ENCODE results near the gene CCDC195. TPM values are rescaled to one million over a fixed set of nuclear protein-coding genes. Genes with fewer than 3 reads are reported as not detected.

CCDC195 gene
- total RNA-seq, 4 donors from 2014 or later: not detected

DNA sequence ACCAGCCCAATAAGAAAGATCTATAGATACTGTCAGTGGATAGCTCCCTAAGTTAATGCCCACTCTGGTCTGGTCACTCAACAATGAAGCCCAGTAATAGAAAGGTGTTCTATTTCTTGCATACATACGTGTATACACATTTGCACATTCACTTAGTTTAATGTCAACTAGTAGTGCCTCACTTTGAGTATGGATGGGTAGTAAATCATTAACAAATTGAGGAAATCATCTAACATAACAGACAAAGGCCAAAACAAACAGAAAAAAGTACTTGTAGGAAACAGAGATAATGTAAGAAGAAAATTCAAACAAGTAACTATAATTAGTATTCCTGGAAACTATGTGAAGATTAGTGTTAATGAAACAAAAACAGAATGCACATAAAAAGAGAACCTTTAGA, 13.3 kb upstream of the CCDC195 start:
- H3K4me1 ChIP-seq: no peaks in the 10 kb centered on the region
- H3K27me3 ChIP-seq: no peaks in the 10 kb centered on the region
- no peak overlapping the region for H3K27ac ChIP-seq
- 93% methylated on average over 1 of the region's 1 CpG for WGBS
- no peak for TF ChIP-seq POLR2A (IDR thresholded peaks at IDR 0.05)
- H3K36me3 ChIP-seq: no peaks in the 10 kb centered on the region
- no peak for DNase-seq (ENCODE audit: low spot score in 2 of 2)
- no peak overlapping the region for H3K4me3 ChIP-seq
- no peaks in the 10 kb centered on the region for H3K9me3 ChIP-seq

DNA sequence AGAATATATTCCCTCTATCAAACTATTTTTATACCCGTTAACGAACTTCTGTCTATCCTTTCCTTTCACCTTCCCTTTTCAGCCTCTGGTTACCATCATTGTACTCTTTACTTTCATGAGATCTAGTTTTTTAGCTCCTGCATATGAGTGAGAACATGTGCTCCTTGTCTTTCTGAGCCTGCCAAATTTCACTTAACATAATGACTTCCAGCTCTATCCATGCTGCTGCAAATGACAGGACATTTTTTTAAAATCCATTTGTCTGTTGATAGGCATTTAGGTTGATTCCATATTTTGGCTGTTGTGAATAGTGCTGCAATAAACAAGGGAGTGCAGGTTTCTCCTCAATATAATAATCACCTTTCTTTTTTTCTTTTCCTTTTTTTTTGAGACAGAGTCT, 8.2 kb upstream of the CCDC195 start:
- Histone ChIP-seq H3K27ac (no peak overlapping the region), H3K4me3 (no peak overlapping the region), H3K9me3 (no peaks in the 10 kb centered on the region), H3K27me3 (no peaks in the 10 kb centered on the region), H3K36me3 (no peaks in the 10 kb centered on the region), H3K4me1 (peaks cover 4% of the 10 kb centered on the region)
- no peak for TF ChIP-seq EP300 (IDR thresholded peaks at IDR 0.05)
- TF ChIP-seq, protein P1, sequence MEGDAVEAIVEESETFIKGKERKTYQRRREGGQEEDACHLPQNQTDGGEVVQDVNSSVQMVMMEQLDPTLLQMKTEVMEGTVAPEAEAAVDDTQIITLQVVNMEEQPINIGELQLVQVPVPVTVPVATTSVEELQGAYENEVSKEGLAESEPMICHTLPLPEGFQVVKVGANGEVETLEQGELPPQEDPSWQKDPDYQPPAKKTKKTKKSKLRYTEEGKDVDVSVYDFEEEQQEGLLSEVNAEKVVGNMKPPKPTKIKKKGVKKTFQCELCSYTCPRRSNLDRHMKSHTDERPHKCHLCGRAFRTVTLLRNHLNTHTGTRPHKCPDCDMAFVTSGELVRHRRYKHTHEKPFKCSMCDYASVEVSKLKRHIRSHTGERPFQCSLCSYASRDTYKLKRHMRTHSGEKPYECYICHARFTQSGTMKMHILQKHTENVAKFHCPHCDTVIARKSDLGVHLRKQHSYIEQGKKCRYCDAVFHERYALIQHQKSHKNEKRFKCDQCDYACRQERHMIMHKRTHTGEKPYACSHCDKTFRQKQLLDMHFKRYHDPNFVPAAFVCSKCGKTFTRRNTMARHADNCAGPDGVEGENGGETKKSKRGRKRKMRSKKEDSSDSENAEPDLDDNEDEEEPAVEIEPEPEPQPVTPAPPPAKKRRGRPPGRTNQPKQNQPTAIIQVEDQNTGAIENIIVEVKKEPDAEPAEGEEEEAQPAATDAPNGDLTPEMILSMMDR (IDR thresholded peaks at IDR 0.05): no peak
- TF ChIP-seq POLR2AphosphoS5 (IDR thresholded peaks at IDR 0.05): no peak
- TF ChIP-seq POLR2A (IDR thresholded peaks at IDR 0.05): no peak
- WGBS: 63% methylated on average over 2 of the region's 2 CpGs
- DNase-seq (ENCODE audit: low spot score in 2 of 2): no peak

DNA sequence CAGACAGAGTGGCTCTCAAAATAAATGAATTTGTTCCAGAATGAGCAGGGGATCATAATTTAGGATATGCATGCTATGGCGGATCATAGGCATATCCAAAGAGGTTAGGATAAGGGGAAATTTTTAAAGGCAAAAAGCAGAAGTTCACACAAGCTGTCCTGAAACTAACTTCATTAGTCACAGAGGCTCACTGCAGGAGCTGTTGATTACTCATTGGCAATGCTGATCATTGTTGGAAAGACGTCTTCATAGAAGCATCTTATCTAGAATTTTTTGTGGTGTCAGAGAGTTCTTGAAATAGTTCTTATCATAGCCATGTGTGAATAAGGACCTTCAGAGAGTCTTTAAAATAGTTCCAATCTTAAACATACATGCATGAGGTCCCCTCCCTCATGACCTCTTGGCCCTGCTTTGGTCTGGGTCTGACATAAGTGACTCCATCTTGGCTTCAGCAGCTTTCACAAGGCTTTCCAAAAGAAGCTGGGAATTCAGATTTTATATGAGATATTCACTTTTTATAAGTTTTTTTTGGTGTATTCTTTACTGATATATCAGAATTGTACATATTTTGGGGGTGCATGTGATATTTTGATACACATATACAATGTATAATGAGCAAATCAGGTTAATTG, 7.5 kb upstream of the CCDC195 start:
- Histone ChIP-seq H3K27ac (no peak overlapping the region), H3K36me3 (no peaks in the 10 kb centered on the region), H3K27me3 (no peaks in the 10 kb centered on the region), H3K4me3 (no peak overlapping the region), H3K9me3 (no peaks in the 10 kb centered on the region), H3K4me1 (peaks cover 4% of the 10 kb centered on the region)
- no peak for DNase-seq (ENCODE audit: low spot score in 2 of 2)
- no peak for TF ChIP-seq POLR2AphosphoS5 (IDR thresholded peaks at IDR 0.05)
- no peak for TF ChIP-seq POLR2A (IDR thresholded peaks at IDR 0.05)
- TF ChIP-seq, protein P1 (IDR thresholded peaks at IDR 0.05): no peak
- TF ChIP-seq EP300 (IDR thresholded peaks at IDR 0.05): no peak
- 62% methylated on average over 2 of the region's 2 CpGs for WGBS

DNA sequence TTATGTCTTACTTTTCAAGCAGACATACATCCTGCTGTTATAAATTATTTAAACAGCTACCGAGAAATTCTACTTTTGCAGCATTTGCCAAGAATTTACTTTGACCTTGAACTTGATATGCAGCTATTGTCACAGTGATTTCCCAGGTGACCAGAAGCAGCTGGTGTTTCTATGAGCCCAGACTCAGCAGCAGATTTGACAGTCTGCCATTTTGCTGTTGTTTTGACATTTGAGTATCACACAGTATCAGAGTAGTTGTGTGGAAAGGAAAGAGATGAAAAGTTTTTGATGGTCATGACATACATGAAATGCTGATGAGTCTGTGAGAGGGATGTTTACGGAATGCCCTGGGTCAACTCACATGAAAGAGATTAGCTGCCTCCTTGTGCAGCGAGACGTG, 6.6 kb upstream of the CCDC195 start:
- Histone ChIP-seq H3K4me3 (no peak overlapping the region), H3K27me3 (no peaks in the 10 kb centered on the region), H3K9me3 (no peaks in the 10 kb centered on the region), H3K27ac (no peak overlapping the region), H3K4me1 (peaks cover 4% of the 10 kb centered on the region), H3K36me3 (no peaks in the 10 kb centered on the region)
- DNase-seq (ENCODE audit: low spot score in 2 of 2): no peak
- WGBS: 89% methylated on average over 4 of the region's 4 CpGs
- TF ChIP-seq POLR2AphosphoS5 (IDR thresholded peaks at IDR 0.05) (no peak), EP300 (IDR thresholded peaks at IDR 0.05) (no peak), POLR2A (IDR thresholded peaks at IDR 0.05) (no peak)
- TF ChIP-seq, protein P1 (IDR thresholded peaks at IDR 0.05): no peak

DNA sequence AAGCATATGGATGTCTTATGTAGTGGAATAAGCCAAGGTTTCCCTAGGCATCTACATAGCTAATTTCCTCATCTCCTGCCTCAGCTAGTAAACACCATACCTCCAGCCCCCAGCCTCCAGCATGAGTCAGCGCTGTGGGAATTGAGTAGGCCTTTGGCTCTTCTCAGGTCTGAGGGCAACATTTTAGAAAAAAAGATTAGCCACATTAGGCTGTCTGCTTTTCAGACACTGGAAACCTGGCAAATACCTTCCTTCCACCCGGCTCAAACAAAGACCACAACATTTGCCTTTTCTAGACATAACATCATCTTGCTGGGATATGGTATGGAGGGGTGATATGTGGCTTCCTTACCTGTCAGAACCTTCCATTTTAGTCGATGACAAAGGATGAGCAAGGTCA, 6.1 kb upstream of the CCDC195 start:
- H3K27ac ChIP-seq: no peak overlapping the region
- peaks cover 4% of the 10 kb centered on the region for H3K4me1 ChIP-seq
- no peak overlapping the region for H3K4me3 ChIP-seq
- no peaks in the 10 kb centered on the region for H3K9me3 ChIP-seq
- H3K27me3 ChIP-seq: no peaks in the 10 kb centered on the region
- TF ChIP-seq POLR2AphosphoS5 (IDR thresholded peaks at IDR 0.05): no peak
- no peak for TF ChIP-seq EP300 (IDR thresholded peaks at IDR 0.05)
- TF ChIP-seq POLR2A (IDR thresholded peaks at IDR 0.05): no peak
- TF ChIP-seq, protein P1 (IDR thresholded peaks at IDR 0.05): no peak
- no peak for DNase-seq (ENCODE audit: low spot score in 2 of 2)
- H3K36me3 ChIP-seq: no peaks in the 10 kb centered on the region
- 84% methylated on average over 3 of the region's 3 CpGs for WGBS

DNA sequence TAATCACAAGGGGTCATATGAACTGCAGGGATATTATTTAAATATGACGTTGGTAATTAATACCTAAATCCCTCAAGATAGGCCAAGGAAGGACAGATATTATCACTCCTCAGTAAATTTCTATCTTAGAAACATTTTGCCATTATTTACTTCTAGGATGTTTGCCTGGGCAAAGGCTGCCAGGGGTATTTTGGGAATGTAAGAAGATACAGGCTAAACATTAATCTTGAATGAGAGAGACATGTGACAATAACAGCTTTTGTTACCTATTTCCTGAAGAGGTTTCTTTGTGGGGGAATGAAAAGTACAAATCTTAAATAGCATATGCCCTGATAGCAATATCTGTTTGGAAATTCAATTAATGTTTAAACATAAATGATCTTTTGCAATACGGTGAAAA, 756 bp upstream of the CCDC195 start:
- H3K36me3 ChIP-seq: no peaks in the 10 kb centered on the region
- no peak overlapping the region for H3K27ac ChIP-seq
- H3K4me3 ChIP-seq: no peak overlapping the region
- no peaks in the 10 kb centered on the region for H3K4me1 ChIP-seq
- WGBS: 92% methylated on average over 2 of the region's 2 CpGs
- no peak for DNase-seq (ENCODE audit: low spot score in 2 of 2)
- TF ChIP-seq, protein P1 (IDR thresholded peaks at IDR 0.05): no peak
- TF ChIP-seq EP300 (IDR thresholded peaks at IDR 0.05): no peak
- no peak for TF ChIP-seq POLR2A (IDR thresholded peaks at IDR 0.05)
- TF ChIP-seq POLR2AphosphoS5 (IDR thresholded peaks at IDR 0.05): no peak
- H3K27me3 ChIP-seq: no peaks in the 10 kb centered on the region
- H3K9me3 ChIP-seq: no peaks in the 10 kb centered on the region

All from suprapubic skin (tissue), 4 donors.